NT2/D1 (cell line): ENCODE data around the gene CNTN5.

Source experiments
- SUZ12 ChIP-seq: IDR thresholded peaks from 2 replicates; pipeline ENCODE4 v1.6.1; 2011; ENCODE audit not compliant: insufficient read length, insufficient read depth; ENCODE audit errors: extremely low read depth
- YY1 ChIP-seq: IDR thresholded peaks from 2 replicates; pipeline ENCODE4 v1.6.1; 2011; ENCODE audit not compliant: insufficient read length, insufficient read depth
- ZNF274 ChIP-seq: IDR thresholded peaks from 2 replicates; pipeline ENCODE4 v1.6.1; 2011; ENCODE audit warnings: mild to moderate bottlenecking, low read depth, low read length

- TF ChIP-seq YY1 (no peak), ZNF274 (no peak), SUZ12 (no peak)
Observed at GRCh38 chr11:100273066-100273815, 1252.5 kb downstream of the CNTN5 start.
